H1 (cell line): ENCODE measurements around the gene SLC9C2. TPM values are rescaled to one million over a fixed set of nuclear protein-coding genes. Genes with fewer than 3 reads are reported as not detected.

ENCODE experiments used
- CTCF ChIA-PET: fragments of 300-600 bp; sonication (Branson Sonifier 250); formaldehyde crosslinking; loops from one replicate; lab custom pipeline; 2021; ENCODE audit not compliant: partially characterized antibody; lab: Charles Lee
- POLR2A ChIA-PET: fragments of 300-600 bp; sonication (Branson Sonifier 250); formaldehyde crosslinking; loops from one replicate; lab custom pipeline; 2021; ENCODE audit warnings: inconsistent platforms; ENCODE audit not compliant: partially characterized antibody; lab: Charles Lee
- DNase-seq, 2 experiments: peaks; one replicate each; pipeline versions ENCODE4 v3.0.0 to v3.0.0-alpha.2; 2010 to 2022; ENCODE audit warnings: low spot score in 2 of 2, low read depth in 1 of 2, mixed read lengths in 1 of 2
- FAIRE-seq: peaks from 2 replicates; lab custom pipeline; 2011; peaks lifted over from hg19 to GRCh38; lab: Jason Lieb, UNC
- H2AFZ ChIP-seq: 2 replicates; pipeline ENCODE4 v1.8.1; 2012; ENCODE audit warnings: low read length, inconsistent platforms
- H2AK5ac ChIP-seq: 2 replicates; pipeline ENCODE4 v1.6.1; 2013; ENCODE audit warnings: low read depth, low read length
- H2BK120ac ChIP-seq: replicated peaks from 2 replicates; pipeline ENCODE3; 2013; ENCODE audit warnings: low read depth, low read length, inconsistent platforms
- H2BK12ac ChIP-seq: 2 replicates; pipeline ENCODE4 v1.6.1; 2013; ENCODE audit warnings: low read depth, low read length
- H2BK15ac ChIP-seq: 2 replicates; pipeline ENCODE4 v1.6.1; 2013; ENCODE audit warnings: low read length
- H2BK20ac ChIP-seq: 2 replicates; pipeline ENCODE4 v1.6.1; 2013; ENCODE audit warnings: low read length
- H2BK5ac ChIP-seq: 2 replicates; pipeline ENCODE4 v1.6.1; 2013; ENCODE audit warnings: low read depth, low read length
- H3K14ac ChIP-seq: 2 replicates; pipeline ENCODE4 v1.6.1; 2013; ENCODE audit warnings: inconsistent platforms; ENCODE audit not compliant: insufficient read length
- H3K18ac ChIP-seq: 2 replicates; pipeline ENCODE4 v1.6.1; 2013; ENCODE audit warnings: low read length; ENCODE audit errors: extremely low read depth
- H3K23ac ChIP-seq: 2 replicates; pipeline ENCODE4 v1.6.1; 2013; ENCODE audit warnings: inconsistent platforms; ENCODE audit not compliant: insufficient read length
- H3K23me2 ChIP-seq: 2 replicates; pipeline ENCODE4 v1.6.1; 2013; ENCODE audit warnings: low read depth, low read length
- H3K27ac ChIP-seq: 2 replicates; pipeline ENCODE4 v1.6.1; 2011; ENCODE audit warnings: low read depth, low read length, inconsistent platforms
- H3K27me3 ChIP-seq, 4 experiments: replicated peaks in 1 of 4; 1 replicate in 1 of 4; 2 replicates in 3 of 4; pipeline versions ENCODE4 v1.6.1 to v1.8.1; 2011 to 2013; ENCODE audit warnings: low read length in 3 of 4, mild to moderate bottlenecking in 3 of 4, inconsistent platforms in 2 of 4, mixed read lengths in 2 of 4, moderate library complexity in 1 of 4; ENCODE audit not compliant: control insufficient read depth in 3 of 4, insufficient read depth in 3 of 4; ENCODE audit errors: extremely low read depth in 1 of 4
- H3K36me3 ChIP-seq, 4 experiments: 2 replicates each; pipeline versions ENCODE4 v1.6.1 to v1.8.1; 2011 to 2013; ENCODE audit warnings: mild to moderate bottlenecking in 4 of 4, low read length in 3 of 4, moderate library complexity in 2 of 4, control low read depth in 1 of 4, inconsistent platforms in 1 of 4; ENCODE audit not compliant: insufficient read depth in 4 of 4, control insufficient read depth in 2 of 4
- H3K4ac ChIP-seq: replicated peaks from 2 replicates; pipeline ENCODE3; 2013; ENCODE audit warnings: low read length, low read depth, mixed read lengths, inconsistent platforms; ENCODE audit not compliant: insufficient read length
- H3K4me1 ChIP-seq, 4 experiments: replicated peaks in 1 of 4; 1 replicate in 1 of 4; 2 replicates in 3 of 4; pipeline versions ENCODE4 v1.6.1 to v1.8.1; 2011 to 2013; ENCODE audit warnings: low read length in 3 of 4, inconsistent platforms in 2 of 4, mixed read lengths in 1 of 4; ENCODE audit not compliant: insufficient read depth in 4 of 4, control insufficient read depth in 3 of 4
- H3K4me2 ChIP-seq, 2 experiments: 2 replicates each; pipeline versions ENCODE4 v1.6.1 to v1.8.1; 2011 to 2013; ENCODE audit warnings: low read depth in 2 of 2, low read length in 2 of 2, control low read depth in 1 of 2, inconsistent platforms in 1 of 2, mild to moderate bottlenecking in 1 of 2; ENCODE audit not compliant: insufficient read depth in 1 of 2
- H3K4me3 ChIP-seq, 4 experiments: fragments of 200-600, 300-600 bp in 1 of 4; sonication (generic), shearing (Covaris generic), sonication (Bioruptor Twin) in 1 of 4; 2 replicates each; pipeline versions ENCODE4 v1.5.1 to v1.8.1; 2011 to 2016; ENCODE audit warnings: low read length in 4 of 4, low read depth in 3 of 4, control low read depth in 2 of 4, inconsistent platforms in 2 of 4, mild to moderate bottlenecking in 2 of 4, mixed read lengths in 1 of 4, moderate library complexity in 1 of 4; ENCODE audit not compliant: insufficient read depth in 2 of 4; ENCODE audit errors: extremely low read depth in 1 of 4
- H3K56ac ChIP-seq: replicated peaks from 2 replicates; pipeline ENCODE3; 2013; ENCODE audit warnings: low read depth, mild to moderate bottlenecking, mixed read lengths, low read length, inconsistent platforms; ENCODE audit not compliant: insufficient read length
- H3K79me1 ChIP-seq: 2 replicates; pipeline ENCODE4 v1.6.1; 2013; ENCODE audit warnings: low read depth, low read length, control low read depth
- H3K79me2 ChIP-seq, 2 experiments: 2 replicates each; pipeline versions ENCODE4 v1.6.1 to v1.8.1; 2012 to 2013; ENCODE audit warnings: low read length in 2 of 2, mild to moderate bottlenecking in 2 of 2, inconsistent platforms in 1 of 2; ENCODE audit not compliant: insufficient read depth in 2 of 2, control insufficient read depth in 1 of 2
- H3K9ac ChIP-seq, 4 experiments: replicated peaks in 1 of 4; 1 replicate in 1 of 4; 2 replicates in 3 of 4; pipeline versions ENCODE4 v1.6.1 to v1.8.1; 2011 to 2013; ENCODE audit warnings: low read depth in 3 of 4, low read length in 3 of 4, control low read depth in 2 of 4, mild to moderate bottlenecking in 2 of 4, moderate library complexity in 2 of 4, inconsistent platforms in 1 of 4; ENCODE audit errors: extremely low read depth in 1 of 4
- H3K9me3 ChIP-seq, 2 experiments: 2 replicates each; pipeline versions ENCODE4 v1.6.1 to v1.8.1; 2012 to 2013; ENCODE audit warnings: mild to moderate bottlenecking in 2 of 2, moderate library complexity in 2 of 2, control low read depth in 1 of 2, inconsistent platforms in 1 of 2, low read depth in 1 of 2, low read length in 1 of 2, mixed read lengths in 1 of 2; ENCODE audit not compliant: insufficient read depth in 2 of 2
- H4K20me1 ChIP-seq, 2 experiments: replicated peaks in 1 of 2; 2 replicates each; pipeline versions ENCODE3 to v1.8.1; 2011 to 2013; ENCODE audit warnings: inconsistent platforms in 2 of 2, low read length in 2 of 2, mild to moderate bottlenecking in 1 of 2; ENCODE audit not compliant: insufficient read depth in 2 of 2, control insufficient read depth in 1 of 2
- H4K5ac ChIP-seq: 2 replicates; pipeline ENCODE4 v1.6.1; 2013; ENCODE audit warnings: low read length, low read depth, mixed read lengths, inconsistent platforms; ENCODE audit not compliant: insufficient read length
- H4K8ac ChIP-seq: 2 replicates; pipeline ENCODE4 v1.8.0; 2013; ENCODE audit warnings: mild to moderate bottlenecking, moderate library complexity, low read length, inconsistent platforms; ENCODE audit not compliant: insufficient read depth; ENCODE audit errors: extremely low read depth
- H4K91ac ChIP-seq: replicated peaks from 2 replicates; pipeline ENCODE3; 2013; ENCODE audit warnings: low read length, mixed read lengths, inconsistent platforms; ENCODE audit not compliant: insufficient read length
- MAFK ChIP-seq: IDR thresholded peaks from 2 replicates; pipeline ENCODE4 v1.6.1; 2012; ENCODE audit warnings: low read depth, mild to moderate bottlenecking, improper control_type of control experiment, low read length
- RFX5 ChIP-seq: IDR thresholded peaks from 2 replicates; pipeline ENCODE4 v1.6.1; 2011; ENCODE audit warnings: low read depth, low read length, improper control_type of control experiment, borderline replicate concordance
- WGBS, 2 experiments: shearing (Covaris generic) in 1 of 2; methylation state at CpG; one replicate each; pipeline versions ENCODE4 v1.1.6 to v1.1.7; 2013 to 2015; ENCODE audit warnings: low lambda C conversion rate in 2 of 2, mixed read lengths in 2 of 2, inconsistent platforms in 1 of 2, low coverage in 1 of 2, missing lambda C conversion rate in 1 of 2; ENCODE audit not compliant: insufficient replicate concordance in 2 of 2, insufficient coverage in 1 of 2, insufficient read length in 1 of 2; ENCODE audit errors: extremely low coverage in 1 of 2, missing lambda C conversion rate in 1 of 2; 5-methylcytosine and 5-hydroxymethylcytosine counted together
- polyA plus RNA-seq, 7 experiments: library from polyadenylated mRNA; depleted of rRNA in 3 of 7; stranded (reverse) in 5 of 7; unstranded in 2 of 7; fragments of >200 nt in 5 of 7; fragments of 200-250 nt in 2 of 7; gene quantifications; 1 replicate in 5 of 7; 2 replicates in 1 of 7; 4 replicates in 1 of 7; pipeline versions ENCODE4 v1.2.1 to v1.2.3, GENCODE V29; 2011 to 2013; ENCODE audit warnings: missing spikeins in 2 of 7, mixed read lengths in 2 of 7
- total RNA-seq: library from RNA; stranded (reverse); fragmentation: NEBNext Ultra II Directional; extraction: Animal tissue kit (Norgen Biotek cat#: 25700); gene quantifications from 2 replicates; pipeline ENCODE4 v1.2.1, GENCODE V29; 2021

SLC9C2 gene
- total and polyA plus RNA-seq, 2 of the 8 experiments (the other 6 are each of a cell fraction or from before 2014, with no cell fraction given) = not detected

- WGBS, 2 experiments = 83% methylated on average over 1 of the region's 1 CpG; no CpG with 5 or more reads in 1 of the 2 experiments
- no peaks in the 10 kb centered on the region for H3K79me2 ChIP-seq
These were observed 41.6 kb downstream of the SLC9C2 start for GRCh38 chr1:173561263-173561662.

More at GRCh38 chr1:173561263-173561662, 41.6 kb downstream of the SLC9C2 start:
- Histone ChIP-seq H3K14ac (no peak overlapping the region), H3K4me1 (no peaks in the 10 kb centered on the region), H4K8ac (no peak overlapping the region), H3K23me2 (no peaks in the 10 kb centered on the region), H3K36me3 (no peaks in the 10 kb centered on the region), H3K18ac (no peak overlapping the region), H2AFZ (no peak overlapping the region), H2BK12ac (no peak overlapping the region), H4K5ac (no peak overlapping the region), H3K27me3 (no peaks in the 10 kb centered on the region), H2BK5ac (no peak overlapping the region), H3K4me2 (no peak overlapping the region), H2BK20ac (no peak overlapping the region), H3K79me1 (no peaks in the 10 kb centered on the region), H2BK120ac (no peak overlapping the region), H3K9ac (no peak overlapping the region), H3K23ac (no peak overlapping the region), H2BK15ac (no peak overlapping the region), H4K91ac (no peak overlapping the region), H4K20me1 (no peaks in the 10 kb centered on the region), H3K27ac (no peak overlapping the region), H3K56ac (no peak overlapping the region), H3K9me3 (no peaks in the 10 kb centered on the region), H3K4me3 (no peak overlapping the region), H2AK5ac (no peak overlapping the region), H3K4ac (no peak overlapping the region)
- DNase-seq (no peak), FAIRE-seq (no peak)
- TF ChIP-seq RFX5 = no peak
- peak; percentile 65 for TF ChIP-seq MAFK
- ChIA-PET CTCF (interaction anchor here (0.7 to 1.9 kb wide), 7 partner anchors 9 to 141 kb away, joined by 3 to 5 read pairs (median 3); no protein-coding TSS in a partner anchor), POLR2A (no interaction called here)
